Activated CD4-positive, CD25-positive, alpha-beta regulatory T cell treated with anti-CD3 and anti-CD28 coated beads, Interleukin-2, amount 50 U/mL, for 24 hours (primary cell): ENCODE data around the gene YWHAB.
"Not testable (repeated sequence)": the region's sequence is repeated elsewhere in the genome, so short reads cannot be mapped to it uniquely, and the experiment has no call there.

Experiments
- ATAC-seq, 2 donors: fragments of 150-1000 bp; cut with Tn5 transposase; one replicate each; pipeline ENCODE4 v1.10.0; 2021; ENCODE audit warnings: mild to moderate bottlenecking in 1 of 2, moderate library complexity in 1 of 2

Gene YWHAB

DNA sequence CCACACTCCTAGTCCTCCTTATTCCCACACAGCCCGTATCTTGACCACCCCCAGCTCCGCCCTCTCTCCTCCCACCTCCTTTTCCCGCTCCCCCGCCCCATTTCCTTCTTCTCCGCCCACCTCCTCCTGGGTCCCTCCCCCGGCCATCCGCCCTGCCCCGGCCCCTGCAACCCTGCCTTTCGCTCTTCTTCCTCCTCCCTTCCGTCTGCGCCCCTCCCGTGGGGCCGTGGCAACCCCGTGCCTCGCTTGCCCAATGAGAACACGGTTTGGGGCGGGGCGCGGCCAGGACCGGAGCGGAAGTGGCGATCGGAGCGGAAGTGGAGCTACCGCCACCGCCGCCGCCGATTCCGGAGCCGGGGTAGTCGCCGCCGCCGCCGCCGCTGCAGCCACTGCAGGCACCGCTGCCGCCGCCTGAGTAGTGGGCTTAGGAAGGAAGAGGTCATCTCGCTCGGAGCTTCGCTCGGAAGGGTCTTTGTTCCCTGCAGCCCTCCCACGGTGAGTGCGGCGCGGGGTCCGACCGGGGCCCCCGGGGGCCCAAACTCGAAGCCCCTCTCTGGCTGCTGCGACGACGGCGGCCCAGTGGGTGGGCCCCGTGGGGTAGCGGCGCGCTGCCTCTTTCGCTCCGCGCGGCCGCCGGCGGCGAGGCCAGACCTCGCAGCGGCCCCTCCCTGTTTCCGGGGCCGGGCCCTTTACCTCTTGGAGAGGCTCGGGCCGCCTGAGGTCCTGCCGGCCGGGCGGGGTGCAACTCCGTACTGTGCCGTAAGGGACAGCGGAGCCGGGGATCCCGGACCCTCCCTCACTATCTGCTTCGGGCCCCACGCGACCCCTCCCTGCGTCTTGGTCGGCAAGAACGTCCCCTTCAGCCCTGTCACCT is at the start of gene YWHAB:
Gene YWHAB, plus strand, starts transcription at position 314 of the 874 bp plus-strand sequence. CDS start 15,829 bp downstream, outside the sequence.
- peak; percentile 98 for ATAC-seq

DNA sequence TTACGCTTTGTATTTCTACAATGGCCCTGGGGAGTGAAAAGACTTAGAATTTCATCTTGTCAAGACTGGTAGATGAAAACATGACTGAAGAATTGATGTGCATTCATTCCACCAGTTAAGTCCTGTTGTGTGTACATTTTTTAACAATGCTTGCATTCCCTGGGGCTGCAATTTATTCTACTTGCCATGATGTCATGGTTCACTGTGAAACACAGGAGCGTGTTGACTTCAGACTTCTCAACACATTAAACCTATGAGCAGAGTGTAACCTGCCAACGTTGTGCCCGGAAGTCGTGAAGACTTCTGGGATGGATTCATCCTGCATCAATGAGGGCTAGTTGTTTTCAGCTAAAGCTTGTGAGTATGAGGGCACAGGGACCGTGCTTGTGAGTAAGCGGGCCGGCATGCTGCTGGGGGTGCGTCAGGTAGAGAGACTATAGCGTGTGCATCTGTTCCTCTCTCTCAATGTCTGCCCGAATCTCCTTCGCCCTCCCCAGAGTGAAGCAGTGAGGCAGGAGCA is 48.8 kb upstream of the YWHAB start:
- ATAC-seq, result no peak

DNA sequence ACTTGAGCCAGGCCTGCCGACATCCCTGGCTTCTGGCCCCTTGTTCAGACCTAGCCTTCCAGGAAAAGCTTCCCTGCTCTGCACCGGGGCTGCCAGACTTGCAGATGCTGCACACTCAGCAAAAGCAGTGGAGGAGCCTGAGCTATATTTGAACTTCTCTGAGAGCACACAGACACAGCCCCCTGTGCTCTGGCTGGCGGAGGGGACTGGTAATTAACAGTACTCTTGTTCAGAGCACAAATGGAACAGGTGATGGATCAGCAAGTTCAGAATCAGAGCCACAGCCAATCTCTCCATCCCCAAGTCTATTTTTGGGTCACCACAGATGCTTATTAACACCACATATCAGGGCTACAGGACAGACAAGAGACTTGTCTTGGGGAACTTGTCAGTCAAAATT is 47.6 kb upstream of the YWHAB start:
- no peak for ATAC-seq

- no peak for ATAC-seq
These were observed 47.0 kb upstream of the YWHAB start for GRCh38 chr20:44838521-44838920.

- no peak for ATAC-seq
These were observed 46.0 kb upstream of the YWHAB start for GRCh38 chr20:44839481-44839880.

DNA sequence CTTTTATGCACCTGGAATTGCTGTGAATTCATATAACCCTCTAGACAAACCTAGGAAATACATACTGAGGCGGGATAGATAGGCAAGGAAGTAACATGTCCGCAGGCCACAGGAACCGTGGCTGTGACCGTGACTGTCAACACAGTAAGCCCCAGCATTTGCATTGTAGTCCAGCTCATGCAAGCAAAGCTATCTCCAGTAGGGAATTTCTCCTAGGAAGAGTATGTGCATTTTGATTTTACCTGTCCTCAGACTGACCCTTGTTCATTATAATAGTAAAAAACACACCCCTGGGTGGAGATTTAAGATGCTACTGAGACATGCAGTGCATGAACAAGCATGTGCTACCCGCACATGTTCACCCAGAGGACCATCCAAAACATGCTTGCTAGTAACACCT is 44.7 kb upstream of the YWHAB start:
- no peak for ATAC-seq

DNA sequence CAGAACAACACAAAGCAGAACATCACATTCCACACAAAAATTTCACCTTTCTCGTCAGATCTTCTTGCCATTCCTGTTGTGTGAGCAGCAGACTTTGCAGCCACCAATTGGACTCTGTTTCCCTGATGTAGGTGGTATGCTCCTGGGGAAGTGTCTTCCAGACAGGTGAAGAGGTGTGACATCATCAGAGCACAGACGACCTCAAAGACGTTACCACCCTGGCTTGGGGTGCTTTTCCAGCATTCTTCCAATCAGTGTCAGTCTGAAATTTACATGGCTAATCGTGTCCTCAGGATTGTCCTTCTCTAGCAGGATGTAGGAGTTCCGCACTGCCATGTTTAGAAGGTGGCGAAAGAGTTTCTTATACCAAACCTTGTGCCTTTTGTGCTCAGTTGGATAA is 43.5 kb upstream of the YWHAB start:
- no peak for ATAC-seq

- ATAC-seq, result no peak
These were observed 41.6 kb upstream of the YWHAB start for GRCh38 chr20:44843876-44844275.

DNA sequence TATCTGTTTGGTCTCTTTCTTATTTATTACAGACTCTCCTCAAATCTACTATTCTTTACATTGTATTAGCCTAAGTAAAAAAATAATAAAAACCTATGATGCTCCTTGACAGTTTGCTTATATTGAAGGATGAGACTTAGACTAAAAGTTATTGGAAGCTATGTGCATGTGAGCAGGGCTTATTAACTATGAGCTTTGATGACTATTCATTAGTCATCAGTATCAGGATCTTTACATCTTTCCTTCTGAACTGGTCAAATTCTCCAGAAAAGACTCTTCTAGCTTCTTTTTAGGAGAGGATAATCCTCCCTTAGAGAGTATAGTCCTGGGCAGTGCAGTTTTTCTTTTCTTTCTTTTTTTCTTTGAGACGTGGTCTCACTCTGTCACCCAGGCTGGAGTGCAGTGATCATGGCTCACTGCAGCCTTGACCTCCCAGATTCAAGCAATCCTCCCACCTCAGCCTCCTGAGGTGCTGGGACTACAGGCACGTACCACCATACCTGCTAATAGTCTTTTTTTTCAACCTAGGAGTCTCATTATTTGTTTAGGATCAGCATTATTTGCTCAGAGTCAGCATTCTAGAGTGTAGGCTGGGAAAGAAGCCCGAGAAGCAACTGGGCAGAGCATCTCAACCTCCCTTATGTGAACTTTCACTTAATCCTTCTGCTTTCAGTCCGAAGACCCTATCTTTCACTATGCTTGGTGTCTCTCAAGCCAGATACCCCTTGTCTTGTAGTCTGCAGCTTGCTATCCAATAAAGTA is 37.1 kb upstream of the YWHAB start:
- no peak for ATAC-seq

GRCh38 chr20:44849703-44850102 is 35.8 kb upstream of the YWHAB start:
- no peak for ATAC-seq

DNA sequence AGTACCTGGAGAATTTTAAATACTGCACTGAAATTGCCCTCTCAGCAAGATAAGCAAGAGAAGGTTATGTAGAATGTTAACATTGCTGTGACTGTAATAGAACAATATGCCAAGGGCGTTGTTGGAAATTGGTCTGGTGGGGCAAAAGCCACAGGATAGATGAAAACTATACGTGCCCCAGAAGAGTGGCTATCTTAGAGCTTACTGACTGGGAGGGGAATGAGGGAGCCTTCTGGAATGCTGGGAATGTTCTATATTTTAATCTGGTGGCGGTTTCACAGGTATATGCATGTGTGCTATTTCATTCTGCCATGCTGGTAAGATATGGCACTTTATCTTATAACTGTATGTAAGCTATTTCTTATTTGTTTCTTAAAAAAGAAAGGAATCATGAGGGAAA is 35.2 kb upstream of the YWHAB start:
- no peak for ATAC-seq

DNA sequence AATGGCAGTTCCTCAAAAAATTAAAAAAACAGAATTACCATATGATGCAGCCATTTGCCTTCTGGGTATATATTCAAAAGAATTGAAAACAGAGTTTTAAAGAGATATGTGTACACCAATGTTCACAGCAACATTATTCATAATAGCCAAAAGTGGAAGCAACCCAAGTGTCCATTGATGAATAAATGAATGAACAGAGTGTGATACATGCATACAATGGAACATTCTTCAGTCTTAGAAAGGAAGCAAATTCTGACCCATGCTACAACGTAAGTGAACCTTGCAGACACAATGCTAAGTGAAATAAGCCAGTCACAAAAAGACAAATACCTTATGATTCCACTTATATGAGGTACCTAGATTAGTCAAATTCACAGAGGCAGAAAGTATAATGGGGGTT is 34.7 kb upstream of the YWHAB start:
- no peak for ATAC-seq

DNA sequence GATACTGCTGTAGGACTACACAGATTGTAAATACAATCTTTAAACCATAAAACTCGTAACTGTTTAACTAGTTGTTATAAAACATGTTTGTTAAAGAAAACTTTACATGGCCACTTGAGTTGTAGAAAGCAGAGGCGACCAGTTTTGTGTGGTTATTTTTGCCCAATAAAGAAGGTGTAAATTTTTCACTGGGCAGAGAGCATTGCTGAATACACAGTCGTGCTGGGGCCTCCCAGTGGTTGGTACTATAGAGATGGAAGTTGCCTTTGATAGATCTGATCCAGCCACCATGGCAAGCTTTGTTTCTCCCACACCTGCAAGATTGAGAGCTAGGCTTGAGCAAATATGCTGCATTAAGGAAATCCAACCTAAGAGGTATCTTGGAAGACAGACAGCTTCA is 34.0 kb upstream of the YWHAB start:
- ATAC-seq, result no peak

- no peak for ATAC-seq
These were observed 29.1 kb upstream of the YWHAB start for GRCh38 chr20:44856442-44856841.

DNA sequence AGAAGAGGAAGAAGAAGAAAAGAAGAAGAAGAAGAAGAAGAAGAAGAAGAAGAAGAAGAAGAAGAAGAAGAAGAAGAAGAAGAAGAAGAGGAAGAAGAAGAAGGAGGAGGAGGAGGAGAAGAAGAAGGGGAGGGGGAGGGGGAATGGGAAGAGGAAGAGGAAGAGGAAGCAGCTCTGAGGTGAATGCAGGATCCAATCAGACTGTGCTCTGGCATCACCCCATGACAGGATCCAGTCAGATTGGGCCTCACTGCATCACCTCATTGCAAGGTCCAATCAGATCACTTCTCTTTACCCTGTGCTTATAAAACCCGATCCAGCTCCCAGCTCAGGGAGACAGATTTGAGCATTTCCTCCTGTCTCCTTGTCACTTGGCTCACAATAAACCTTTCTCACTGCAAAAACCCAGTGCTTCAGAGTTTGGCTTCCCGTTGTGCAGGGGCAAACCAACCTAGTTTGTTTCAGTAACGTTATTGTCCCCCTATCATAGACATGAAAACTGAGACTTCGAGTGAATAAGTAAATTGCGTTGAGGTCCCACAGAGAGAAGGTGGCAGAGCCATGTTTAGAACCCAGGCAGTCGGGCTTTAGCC is 28.6 kb upstream of the YWHAB start:
- ATAC-seq, result no peak

GRCh38 chr20:44858606-44859360 is 26.7 kb upstream of the YWHAB start:
- no peak for ATAC-seq

- no peak for ATAC-seq
These were observed 23.9 kb upstream of the YWHAB start for GRCh38 chr20:44861531-44862006.

- no peak for ATAC-seq
These were observed 23.2 kb upstream of the YWHAB start for GRCh38 chr20:44862286-44862685.

DNA sequence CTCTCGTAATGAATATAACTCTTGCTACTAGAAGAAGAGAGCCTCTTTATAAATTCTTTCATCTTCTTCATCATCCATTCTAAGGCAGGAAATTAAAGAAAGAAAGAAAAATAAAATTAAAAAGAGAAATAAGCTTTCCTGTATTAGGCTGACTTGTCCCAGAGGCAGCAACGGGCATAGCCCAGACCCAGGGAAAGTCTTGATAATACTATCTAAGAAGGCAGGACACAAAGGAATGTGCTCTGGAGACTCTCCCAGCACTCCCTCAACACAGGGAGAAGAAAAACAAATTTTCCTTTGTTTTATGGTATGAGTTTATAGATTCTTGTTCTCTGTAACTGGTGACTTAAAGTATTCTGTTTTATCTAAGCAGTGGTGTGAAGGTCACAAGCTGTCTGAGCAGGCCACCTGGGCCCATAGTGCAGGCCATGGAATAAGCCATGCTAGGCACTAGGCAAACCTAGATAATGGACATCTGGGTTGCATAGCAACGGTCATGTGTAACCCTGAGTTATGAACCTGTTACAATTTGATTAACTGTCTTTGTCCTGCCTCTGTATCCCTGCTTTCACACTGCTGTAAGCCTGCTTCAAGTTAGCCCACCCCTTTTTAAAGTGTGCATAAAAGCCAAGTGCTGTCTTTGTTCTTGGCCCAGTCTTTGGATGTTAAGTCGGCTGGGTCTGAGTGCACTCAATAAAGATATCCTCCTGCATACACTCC is 22.0 kb upstream of the YWHAB start:
- not testable (repeated sequence) for ATAC-seq

- ATAC-seq, result not testable (repeated sequence)
These were observed 21.0 kb upstream of the YWHAB start for GRCh38 chr20:44864493-44864892.

DNA sequence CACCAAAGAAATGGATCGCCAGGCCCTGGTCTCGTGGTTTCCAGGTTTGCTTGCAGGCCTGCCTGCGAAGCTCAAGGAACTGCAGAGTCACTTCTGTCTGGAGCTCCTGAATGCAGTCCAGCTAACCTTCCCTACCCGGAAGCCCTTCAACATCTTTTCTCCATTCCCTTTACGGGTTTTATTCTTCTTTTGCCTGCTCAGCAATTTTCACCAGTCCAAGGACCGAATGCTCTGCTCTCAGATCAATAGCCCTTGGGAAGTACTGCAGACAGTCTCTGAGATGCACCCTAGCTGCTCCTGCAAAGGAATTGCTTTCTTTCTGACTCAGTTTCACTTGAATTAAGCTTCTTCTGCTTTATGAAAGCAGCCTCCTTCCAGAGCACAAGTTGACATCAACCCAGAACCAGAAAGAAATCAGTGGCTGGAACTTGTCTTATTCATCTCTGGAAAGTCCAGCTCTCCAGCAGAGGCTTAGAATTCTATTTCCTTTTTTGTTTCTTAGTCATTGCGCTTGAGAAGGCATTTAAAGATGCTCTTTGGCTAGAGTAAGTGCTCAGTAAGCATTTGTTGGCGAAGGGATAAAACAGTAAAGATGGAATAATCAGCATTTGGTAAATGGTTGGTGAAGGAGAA is 18.7 kb upstream of the YWHAB start:
- ATAC-seq, result no peak
